IPS-15b (cell line): ENCODE measurements around the gene RASGRP2.

Experiments
- H3K27me3 ChIP-seq: one replicate; pipeline ENCODE4 v1.6.1; 2013; ENCODE audit warnings: low read length; ENCODE audit not compliant: control insufficient read depth, insufficient read depth
- H3K36me3 ChIP-seq: one replicate; pipeline ENCODE4 v1.6.1; 2013; ENCODE audit warnings: low read length; ENCODE audit not compliant: control insufficient read depth, insufficient read depth
- H3K4me1 ChIP-seq: one replicate; pipeline ENCODE4 v1.6.1; 2013; ENCODE audit warnings: mild to moderate bottlenecking, low read length; ENCODE audit not compliant: control insufficient read depth, insufficient read depth
- H3K4me3 ChIP-seq: one replicate; pipeline ENCODE4 v1.5.1; 2013; ENCODE audit warnings: low read depth, low read length
- H3K9ac ChIP-seq: one replicate; pipeline ENCODE4 v1.6.1; 2013; ENCODE audit warnings: low read depth, mild to moderate bottlenecking, low read length
- H3K9me3 ChIP-seq: one replicate; pipeline ENCODE4 v1.6.1; 2013; ENCODE audit warnings: mild to moderate bottlenecking, low read length; ENCODE audit not compliant: control insufficient read depth, insufficient read depth

The RASGRP2 gene

DNA sequence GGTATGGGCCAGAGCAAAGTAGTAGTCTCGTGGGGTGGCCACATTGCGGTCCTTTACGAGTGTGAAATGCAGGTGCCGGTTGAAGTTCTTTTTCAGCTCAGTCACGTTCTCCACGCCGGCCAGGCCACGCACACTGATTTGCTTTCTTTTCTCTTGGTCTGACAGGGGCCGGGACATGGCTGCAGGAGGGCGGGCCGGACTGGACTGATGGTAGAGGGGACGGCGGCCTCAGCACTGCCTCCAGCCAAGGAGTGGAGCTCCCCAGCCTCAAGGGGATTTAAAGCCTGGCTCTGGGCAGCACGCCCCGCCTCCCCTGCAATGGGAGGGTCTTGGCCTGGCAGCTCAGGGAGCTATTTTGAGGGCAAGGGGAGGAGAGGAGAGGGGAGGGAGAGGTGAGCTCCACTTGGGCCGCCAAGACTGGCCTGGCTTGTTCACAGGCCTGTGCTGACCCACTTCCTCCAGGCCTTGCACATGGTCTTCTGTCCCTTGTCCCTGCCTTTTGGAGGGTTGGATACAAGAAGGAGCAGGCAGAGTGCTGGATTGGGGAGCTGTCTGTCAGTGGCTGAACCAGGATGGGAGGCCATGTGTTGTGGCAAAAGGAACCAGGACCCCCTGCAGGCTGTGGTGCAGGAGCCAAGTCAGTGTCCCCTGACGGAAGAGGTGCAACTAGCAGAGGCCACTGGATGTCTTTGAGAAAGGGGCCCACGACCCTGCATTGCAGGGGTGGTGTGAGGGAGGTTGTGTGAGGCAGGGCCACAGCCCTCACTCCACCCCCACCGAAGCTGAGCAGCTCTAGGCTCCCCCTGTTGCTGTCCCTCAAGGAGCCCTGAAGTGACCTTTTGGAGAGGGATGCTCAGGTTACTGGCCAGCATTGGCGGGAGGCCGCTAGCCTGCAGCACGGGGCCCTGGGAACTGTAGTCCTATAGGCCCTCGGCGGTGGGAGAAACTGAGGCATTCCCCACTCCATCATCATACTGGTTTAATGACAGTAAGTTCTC, 16.1 kb upstream of the RASGRP2 start, which contains the start of gene PYGM:
Gene PYGM, minus strand, starts transcription at position 253 of the 998 bp plus-strand sequence. Its CDS starts 76 bp downstream, at position 177.
- peak within 1 kb of the TSS; percentile 37 for H3K9ac ChIP-seq
- no peaks in the 10 kb centered on the region for H3K9me3 ChIP-seq
- peak within 1 kb of the TSS; percentile 13 for H3K4me3 ChIP-seq
- peaks cover 14% of the 10 kb centered on the region for H3K36me3 ChIP-seq
- H3K27me3 ChIP-seq = no peaks in the 10 kb centered on the region
- peaks cover 35% of the 10 kb centered on the region for H3K4me1 ChIP-seq

DNA sequence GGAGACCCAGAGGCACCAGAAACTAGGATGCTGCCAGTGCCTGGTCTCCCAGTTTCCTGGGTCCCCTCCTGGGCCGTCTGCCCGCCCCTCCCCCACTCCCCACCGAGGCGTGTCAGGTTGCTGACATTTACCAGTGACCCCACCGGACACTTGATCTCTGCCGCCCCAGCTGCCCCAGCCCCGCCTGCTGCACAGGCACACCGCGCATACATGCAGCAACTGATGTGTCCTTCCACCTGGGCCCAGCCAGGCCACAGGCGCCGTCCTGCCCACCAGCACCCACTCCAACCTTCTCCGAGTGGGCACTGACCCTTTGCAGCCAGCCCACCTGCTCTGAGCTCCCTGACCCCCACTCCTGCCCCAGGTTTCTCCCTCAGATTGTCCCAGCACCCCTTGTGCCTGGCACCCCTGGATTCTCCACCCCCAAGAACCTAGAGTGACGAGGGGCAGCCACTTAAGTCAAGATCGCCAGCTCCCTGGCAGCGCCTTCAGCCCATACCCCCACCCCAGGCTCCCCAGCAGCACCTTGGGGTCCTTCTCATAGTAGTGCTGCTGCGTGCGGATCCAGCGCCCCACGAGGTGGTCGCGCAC, 15.3 kb upstream of the RASGRP2 start:
- Histone ChIP-seq H3K27me3 (no peaks in the 10 kb centered on the region), H3K36me3 (peaks cover 7% of the 10 kb centered on the region), H3K4me3 (peak overlapping the region; percentile 13), H3K9me3 (no peaks in the 10 kb centered on the region), H3K9ac (no peak overlapping the region), H3K4me1 (peaks cover 28% of the 10 kb centered on the region)

DNA sequence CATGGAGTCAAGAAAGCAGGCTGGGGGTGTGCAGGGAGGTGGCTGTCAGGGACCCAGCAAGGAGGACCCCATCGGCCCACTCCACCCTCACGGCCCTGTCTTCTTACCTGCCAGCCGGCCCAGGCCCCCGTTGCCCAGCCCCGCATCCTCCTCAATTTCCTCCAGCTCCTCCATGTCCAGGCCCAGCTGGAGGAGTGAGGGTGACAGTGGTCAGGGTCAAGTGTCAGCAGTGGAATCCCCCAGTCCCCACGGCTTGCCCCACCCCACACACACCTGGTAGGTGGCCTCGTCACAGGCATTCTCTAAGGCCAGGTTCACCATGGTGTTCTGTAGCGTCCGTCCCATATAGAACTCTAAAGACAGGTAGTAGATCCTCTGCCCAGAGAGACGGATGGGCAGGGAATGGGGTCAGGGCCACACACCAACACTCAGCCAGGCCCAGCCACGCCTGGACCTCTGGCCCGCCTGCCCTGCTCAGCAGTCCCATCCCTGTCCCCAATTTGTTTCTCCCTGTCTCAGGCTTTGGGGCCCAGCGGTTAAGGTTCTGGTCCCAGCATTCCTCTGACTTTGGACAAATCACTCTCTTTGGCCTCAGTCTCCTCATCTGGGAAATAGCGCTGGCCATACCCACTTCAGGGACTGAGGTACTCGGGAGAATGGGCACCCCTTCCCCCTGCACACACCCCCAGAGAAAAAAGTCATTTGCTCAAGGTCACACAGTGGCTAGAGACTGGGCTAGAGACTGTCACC, 14.6 kb upstream of the RASGRP2 start:
- Histone ChIP-seq H3K4me3 (no peak overlapping the region), H3K4me1 (peaks cover 21% of the 10 kb centered on the region), H3K9me3 (no peaks in the 10 kb centered on the region), H3K36me3 (peaks cover 3% of the 10 kb centered on the region), H3K9ac (no peak overlapping the region), H3K27me3 (no peaks in the 10 kb centered on the region)

DNA sequence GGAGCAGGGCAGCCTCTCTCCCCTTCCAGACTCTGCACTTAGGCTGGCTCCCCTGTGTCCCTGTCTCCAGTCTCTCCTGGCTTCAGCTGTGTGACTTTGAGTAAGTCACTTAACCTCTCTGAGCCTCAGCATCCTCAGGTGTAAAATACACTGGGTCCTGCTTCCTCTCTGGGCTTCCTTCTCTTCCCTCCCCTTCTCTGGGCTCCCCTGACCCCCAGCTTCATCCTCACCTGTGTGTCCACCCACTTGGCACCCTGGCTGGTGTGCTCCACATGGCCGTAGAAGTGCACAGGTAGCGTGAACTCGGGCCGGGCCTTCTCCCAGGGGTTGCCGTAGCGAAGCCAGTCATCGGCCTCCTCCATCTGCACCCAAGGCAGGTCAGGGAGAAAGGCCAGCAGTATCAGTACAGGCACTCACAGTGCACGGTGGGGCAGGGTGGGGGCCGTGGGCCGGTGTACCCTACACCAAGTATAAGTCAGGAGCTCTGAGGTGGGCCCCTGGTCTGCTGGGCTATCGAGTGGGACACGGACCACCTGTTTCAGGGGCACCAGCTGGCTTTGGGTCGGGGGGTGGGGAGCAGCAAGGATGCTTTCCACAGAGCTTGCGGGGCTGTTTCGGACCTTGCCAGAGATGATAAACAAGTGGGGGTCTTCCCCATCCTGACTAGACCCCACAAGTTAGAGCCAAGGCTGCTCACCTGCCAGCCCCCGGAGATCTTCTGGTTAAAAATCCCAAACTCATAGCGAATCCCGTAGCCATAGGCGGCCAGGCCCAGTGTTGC, 13.8 kb upstream of the RASGRP2 start:
- Histone ChIP-seq H3K4me1 (peaks cover 13% of the 10 kb centered on the region), H3K9ac (no peak overlapping the region), H3K36me3 (peaks cover 3% of the 10 kb centered on the region), H3K9me3 (no peaks in the 10 kb centered on the region), H3K4me3 (no peak overlapping the region), H3K27me3 (no peaks in the 10 kb centered on the region)

DNA sequence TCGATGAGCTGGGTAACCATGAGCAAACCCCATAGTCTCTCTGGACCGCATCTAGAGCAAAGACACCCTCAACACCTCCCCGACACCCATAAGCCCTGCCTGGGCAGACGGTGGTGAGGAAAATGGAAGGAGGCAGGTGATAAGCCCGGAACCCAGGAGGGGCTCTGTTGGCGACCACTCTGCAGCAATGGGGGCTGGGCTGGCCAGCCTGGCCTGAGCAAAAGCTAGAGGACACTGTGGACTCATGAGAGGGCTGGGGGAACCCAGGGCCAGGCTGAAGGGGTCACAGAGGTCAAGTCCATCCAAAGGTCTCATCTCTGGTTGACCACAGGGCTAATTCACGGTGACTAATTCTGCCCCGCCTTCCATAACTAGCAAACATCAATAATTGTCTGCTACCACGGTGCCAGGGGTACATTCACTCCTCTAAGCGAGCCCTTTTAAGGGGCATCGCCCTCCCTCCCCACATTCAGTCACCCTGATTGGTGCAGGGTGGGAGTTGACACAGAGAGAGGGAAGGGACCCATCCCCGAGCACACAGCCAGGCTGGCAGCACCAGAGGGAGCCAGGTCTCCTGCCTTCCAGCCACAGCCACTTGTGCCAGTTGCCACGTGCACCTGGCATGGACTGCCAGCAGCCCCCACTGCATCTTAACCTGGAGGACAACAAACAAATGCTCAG, 11.9 kb upstream of the RASGRP2 start:
- H3K9me3 ChIP-seq = no peaks in the 10 kb centered on the region
- H3K4me1 ChIP-seq = peaks cover 8% of the 10 kb centered on the region
- H3K27me3 ChIP-seq = no peaks in the 10 kb centered on the region
- H3K9ac ChIP-seq = no peak overlapping the region
- no peak overlapping the region for H3K4me3 ChIP-seq
- no peaks in the 10 kb centered on the region for H3K36me3 ChIP-seq

DNA sequence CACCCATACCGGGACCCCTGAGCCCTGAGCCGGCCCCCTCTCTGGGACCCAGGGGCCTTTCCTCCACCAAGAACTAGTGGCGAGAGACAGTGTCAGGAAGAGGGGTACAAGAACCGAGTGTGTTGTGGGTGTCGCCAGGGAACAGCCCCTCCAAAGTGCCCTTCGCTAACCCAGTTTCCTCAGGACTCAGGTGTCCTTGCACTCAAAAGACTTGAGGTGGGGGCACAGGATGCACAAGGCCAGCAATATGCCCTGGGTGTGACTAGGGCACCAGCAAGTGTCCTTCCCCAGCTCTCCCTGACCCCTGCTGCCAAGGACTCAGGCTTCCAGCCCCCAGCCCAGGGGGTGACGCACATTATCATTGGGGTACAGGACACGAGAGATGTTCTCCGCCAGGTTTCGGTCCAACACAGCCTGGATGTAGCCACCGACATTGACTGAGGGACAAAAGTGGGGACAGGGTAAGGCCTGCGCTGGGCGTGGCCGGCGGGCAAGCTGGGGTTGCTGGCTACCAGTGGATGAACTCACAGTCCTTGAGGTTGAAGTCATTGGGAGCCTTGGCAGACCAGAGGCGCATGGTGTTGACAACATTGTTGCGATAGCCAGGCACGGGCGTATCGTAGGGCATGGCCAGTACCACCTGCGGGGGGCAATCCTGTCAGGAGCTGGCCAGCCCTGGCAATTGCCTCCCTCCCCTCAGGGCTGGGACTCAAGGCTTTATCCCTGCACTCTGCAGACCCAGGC, 11.1 kb upstream of the RASGRP2 start:
- no peak overlapping the region for H3K9ac ChIP-seq
- peaks cover 3% of the 10 kb centered on the region for H3K4me1 ChIP-seq

DNA sequence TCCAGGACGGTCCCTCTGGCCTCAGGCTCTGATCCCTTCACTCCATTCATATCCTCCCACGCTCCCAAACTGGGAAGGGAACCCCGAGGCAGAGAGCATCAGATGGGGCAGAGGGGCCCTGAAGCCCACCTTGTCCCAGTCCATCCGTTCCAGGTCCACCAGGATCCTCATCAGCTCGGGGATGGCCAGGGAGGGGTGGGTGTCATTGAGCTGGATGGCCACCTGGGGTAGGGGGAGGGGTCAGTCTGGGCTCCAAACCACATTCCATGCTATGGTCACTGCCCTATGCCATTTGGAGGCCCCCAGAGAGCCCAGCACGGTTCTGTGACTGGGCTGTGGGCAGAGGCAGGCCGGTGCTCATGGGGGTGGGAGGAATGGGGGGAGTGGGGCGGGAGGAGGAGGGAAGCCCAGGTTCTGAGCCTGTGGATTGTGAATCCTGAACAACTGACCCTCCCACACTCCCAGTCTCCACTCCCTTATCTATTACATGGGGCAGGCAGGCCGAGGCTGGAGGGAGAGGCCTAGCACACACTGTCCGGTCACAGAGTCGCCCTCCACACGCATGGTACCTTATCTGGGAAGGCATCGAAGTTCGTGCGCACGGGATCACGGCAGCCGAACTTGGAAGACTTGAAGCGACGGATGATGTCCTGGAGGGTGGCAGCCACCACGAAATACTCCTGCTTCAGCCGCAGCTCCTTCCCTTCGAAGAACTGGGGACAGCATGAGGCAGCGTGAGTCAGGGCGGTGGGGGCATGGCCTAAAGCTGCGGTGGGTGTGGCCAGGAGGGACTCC, 10.4 kb upstream of the RASGRP2 start:
- no peak overlapping the region for H3K9ac ChIP-seq
- no peaks in the 10 kb centered on the region for H3K36me3 ChIP-seq
- H3K4me1 ChIP-seq = peaks cover 2% of the 10 kb centered on the region
- H3K9me3 ChIP-seq = no peaks in the 10 kb centered on the region
- no peak overlapping the region for H3K4me3 ChIP-seq
- no peaks in the 10 kb centered on the region for H3K27me3 ChIP-seq

More for the DNA sequence above, 11.1 kb upstream of the RASGRP2 start:
- no peak overlapping the region for H3K4me3 ChIP-seq
- no peaks in the 10 kb centered on the region for H3K36me3 ChIP-seq
- H3K9me3 ChIP-seq = no peaks in the 10 kb centered on the region
- H3K27me3 ChIP-seq = no peaks in the 10 kb centered on the region

DNA sequence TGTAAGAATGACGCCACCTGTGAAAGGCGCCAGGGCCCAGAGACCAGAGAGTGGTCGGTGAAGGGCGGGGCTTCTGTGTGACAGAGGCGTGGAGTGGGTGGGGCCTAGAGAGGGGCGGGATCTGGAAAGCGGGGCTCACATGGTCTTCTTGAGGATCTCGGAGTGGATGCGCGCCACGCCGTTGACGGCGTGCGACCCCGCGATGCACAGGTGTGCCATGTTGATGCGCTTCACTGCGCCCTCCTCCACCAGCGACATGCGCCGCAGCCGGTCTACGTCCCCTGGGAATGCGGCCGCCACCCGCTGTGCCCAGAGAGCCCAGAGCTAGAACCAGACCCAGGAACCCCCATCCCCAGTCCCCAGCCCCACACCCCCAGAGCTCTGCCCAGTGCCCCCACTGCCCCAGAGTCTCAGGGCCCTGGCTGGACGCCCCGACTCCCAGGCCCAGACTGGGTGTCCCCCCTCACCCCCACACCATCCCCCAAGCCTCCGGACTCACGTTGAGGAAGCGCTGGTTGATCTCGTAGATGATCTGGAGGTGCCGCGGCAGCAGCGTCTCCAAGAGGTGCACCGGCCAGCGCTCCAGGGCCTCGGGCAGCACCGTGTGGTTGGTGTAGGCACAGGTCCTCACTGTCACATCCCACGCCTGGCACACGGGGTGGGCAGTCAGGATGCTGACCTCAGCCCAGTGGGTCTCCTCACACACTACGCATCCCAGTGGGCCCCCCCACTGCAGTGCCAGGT, 9.6 kb upstream of the RASGRP2 start:
- H3K9me3 ChIP-seq = no peaks in the 10 kb centered on the region
- peaks cover 2% of the 10 kb centered on the region for H3K4me1 ChIP-seq
- H3K9ac ChIP-seq = no peak overlapping the region
- no peaks in the 10 kb centered on the region for H3K27me3 ChIP-seq
- no peak overlapping the region for H3K4me3 ChIP-seq
- no peaks in the 10 kb centered on the region for H3K36me3 ChIP-seq

DNA sequence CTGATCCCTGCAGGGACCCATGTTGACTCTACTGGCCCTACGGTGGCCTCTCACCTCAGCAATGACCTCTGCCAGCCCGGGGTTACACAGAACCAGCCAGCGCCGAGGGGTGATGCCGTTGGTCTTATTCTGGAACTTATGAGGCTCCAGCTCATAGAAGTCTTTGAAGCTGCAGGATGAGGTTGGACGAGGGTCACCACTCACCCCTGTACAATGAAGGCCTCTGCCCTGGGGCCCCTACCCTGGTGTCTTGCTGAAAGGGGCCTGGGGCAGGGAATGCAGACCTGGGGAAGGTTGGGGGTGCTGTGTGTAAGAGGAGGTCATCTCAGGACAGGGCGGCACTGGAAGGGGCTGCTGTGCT, 9.1 kb upstream of the RASGRP2 start:
- Histone ChIP-seq H3K4me1 (peaks cover 2% of the 10 kb centered on the region), H3K9ac (no peak overlapping the region), H3K27me3 (no peaks in the 10 kb centered on the region), H3K36me3 (no peaks in the 10 kb centered on the region), H3K4me3 (no peak overlapping the region), H3K9me3 (no peaks in the 10 kb centered on the region)
